ENCODE results near the gene ABO.
"Not testable (repeated sequence)": the region's sequence is repeated elsewhere in the genome, so short reads cannot be mapped to it uniquely, and the experiment has no call there.

ABO gene

GRCh38 chr9:133322701-133323100, 47.7 kb upstream of the ABO start:
- TF ChIP-seq CTCF (IDR thresholded peaks at IDR 0.05; ENCODE audit: borderline replicate concordance, extremely low read depth, low read length, poor library complexity, severe bottlenecking) (no peak), EZH2 (IDR thresholded peaks at IDR 0.05; ENCODE audit: borderline replicate concordance, low read depth, low read length, severe bottlenecking) (no peak)
- ATAC-seq (ENCODE audit: insufficient read depth, low read depth), result no peak

GRCh38 chr9:133321411-133321935, 46.5 kb upstream of the ABO start:
- no peak for TF ChIP-seq CTCF (IDR thresholded peaks at IDR 0.05; ENCODE audit: borderline replicate concordance, extremely low read depth, low read length, poor library complexity, severe bottlenecking)
- no peak for TF ChIP-seq EZH2 (IDR thresholded peaks at IDR 0.05; ENCODE audit: borderline replicate concordance, low read depth, low read length, severe bottlenecking)
- H3K9ac ChIP-seq (ENCODE audit: low read depth, low read length), result no peak overlapping the region
- H3K79me2 ChIP-seq (ENCODE audit: insufficient read depth, low read length), result no peaks in the 10 kb centered on the region
- no peak overlapping the region for H3K4me2 ChIP-seq (ENCODE audit: insufficient read depth, low read length)
- H2AFZ ChIP-seq (ENCODE audit: low read depth, low read length), result no peak overlapping the region
- ATAC-seq (ENCODE audit: insufficient read depth, low read depth), result no peak
- no peaks in the 10 kb centered on the region for H3K9me3 ChIP-seq (ENCODE audit: insufficient read depth, low read length, severe bottlenecking)
- no peaks in the 10 kb centered on the region for H3K36me3 ChIP-seq (ENCODE audit: insufficient read depth, low read length)
- DNase-seq, result no peak
- H3K4me3 ChIP-seq (ENCODE audit: low read depth in 1 of 2, low read length in 2 of 2), result no peak overlapping the region
- H3K4me1 ChIP-seq (ENCODE audit: insufficient read depth, low read length), result no peaks in the 10 kb centered on the region
- H3K27ac ChIP-seq (ENCODE audit: low read length), result no peak overlapping the region
- H3K27me3 ChIP-seq (ENCODE audit: insufficient read depth, low read length, poor library complexity), result no peaks in the 10 kb centered on the region
- H4K20me1 ChIP-seq (ENCODE audit: insufficient read depth, low read length), result no peaks in the 10 kb centered on the region

More at GRCh38 chr9:133322701-133323100, 47.7 kb upstream of the ABO start:
- Histone ChIP-seq H3K9ac (ENCODE audit: low read depth, low read length) (no peak overlapping the region), H3K27me3 (ENCODE audit: insufficient read depth, low read length, poor library complexity) (no peaks in the 10 kb centered on the region), H3K79me2 (ENCODE audit: insufficient read depth, low read length) (no peaks in the 10 kb centered on the region), H3K36me3 (ENCODE audit: insufficient read depth, low read length) (no peaks in the 10 kb centered on the region), H3K4me3 (ENCODE audit: low read depth in 1 of 2, low read length in 2 of 2) (no peak overlapping the region), H3K27ac (ENCODE audit: low read length) (no peak overlapping the region), H3K4me2 (ENCODE audit: insufficient read depth, low read length) (no peak overlapping the region), H3K4me1 (ENCODE audit: insufficient read depth, low read length) (no peaks in the 10 kb centered on the region), H2AFZ (ENCODE audit: low read depth, low read length) (no peak overlapping the region), H4K20me1 (ENCODE audit: insufficient read depth, low read length) (no peaks in the 10 kb centered on the region), H3K9me3 (ENCODE audit: insufficient read depth, low read length, severe bottlenecking) (no peaks in the 10 kb centered on the region)
- no peak for DNase-seq

GRCh38 chr9:133320421-133320881, 45.5 kb upstream of the ABO start:
- H3K79me2 ChIP-seq (ENCODE audit: insufficient read depth, low read length), result no peaks in the 10 kb centered on the region
- H4K20me1 ChIP-seq (ENCODE audit: insufficient read depth, low read length), result no peaks in the 10 kb centered on the region
- no peaks in the 10 kb centered on the region for H3K36me3 ChIP-seq (ENCODE audit: insufficient read depth, low read length)
- H3K27me3 ChIP-seq (ENCODE audit: insufficient read depth, low read length, poor library complexity), result no peaks in the 10 kb centered on the region
- H2AFZ ChIP-seq (ENCODE audit: low read depth, low read length), result no peak overlapping the region
- no peaks in the 10 kb centered on the region for H3K9me3 ChIP-seq (ENCODE audit: insufficient read depth, low read length, severe bottlenecking)
- no peak overlapping the region for H3K4me3 ChIP-seq (ENCODE audit: low read depth in 1 of 2, low read length in 2 of 2)
- DNase-seq (no peak), ATAC-seq (ENCODE audit: insufficient read depth, low read depth) (no peak)
- no peak for TF ChIP-seq CTCF (IDR thresholded peaks at IDR 0.05; ENCODE audit: borderline replicate concordance, extremely low read depth, low read length, poor library complexity, severe bottlenecking)
- no peak for TF ChIP-seq EZH2 (IDR thresholded peaks at IDR 0.05; ENCODE audit: borderline replicate concordance, low read depth, low read length, severe bottlenecking)
- H3K9ac ChIP-seq (ENCODE audit: low read depth, low read length), result no peak overlapping the region
- H3K27ac ChIP-seq (ENCODE audit: low read length), result no peak overlapping the region
- no peaks in the 10 kb centered on the region for H3K4me1 ChIP-seq (ENCODE audit: insufficient read depth, low read length)
- no peak overlapping the region for H3K4me2 ChIP-seq (ENCODE audit: insufficient read depth, low read length)

- ATAC-seq (ENCODE audit: insufficient read depth, low read depth); H3K9ac ChIP-seq (ENCODE audit: low read depth, low read length); H3K27me3 ChIP-seq (ENCODE audit: insufficient read depth, low read length, poor library complexity); H4K20me1 ChIP-seq (ENCODE audit: insufficient read depth, low read length); H3K4me1 ChIP-seq (ENCODE audit: insufficient read depth, low read length); H3K9me3 ChIP-seq (ENCODE audit: insufficient read depth, low read length, severe bottlenecking); DNase-seq; H3K79me2 ChIP-seq (ENCODE audit: insufficient read depth, low read length); H2AFZ ChIP-seq (ENCODE audit: low read depth, low read length); H3K36me3 ChIP-seq (ENCODE audit: insufficient read depth, low read length); H3K4me2 ChIP-seq (ENCODE audit: insufficient read depth, low read length); H3K4me3 ChIP-seq (ENCODE audit: low read depth in 1 of 2, low read length in 2 of 2); H3K27ac ChIP-seq (ENCODE audit: low read length): not testable (repeated sequence)
Observed at GRCh38 chr9:133317551-133317950, 42.5 kb upstream of the ABO start.
